A204.1 (cell line): ENCODE data around the gene ADGRA1.
"Not testable (repeated sequence)": the region's sequence is repeated elsewhere in the genome, so short reads cannot be mapped to it uniquely, and the experiment has no call there.

Source experiments
- FAIRE-seq: peaks from 2 replicates; lab custom pipeline; 2012; peaks lifted over from hg19 to GRCh38; lab: Jason Lieb, UNC

Gene ADGRA1

DNA sequence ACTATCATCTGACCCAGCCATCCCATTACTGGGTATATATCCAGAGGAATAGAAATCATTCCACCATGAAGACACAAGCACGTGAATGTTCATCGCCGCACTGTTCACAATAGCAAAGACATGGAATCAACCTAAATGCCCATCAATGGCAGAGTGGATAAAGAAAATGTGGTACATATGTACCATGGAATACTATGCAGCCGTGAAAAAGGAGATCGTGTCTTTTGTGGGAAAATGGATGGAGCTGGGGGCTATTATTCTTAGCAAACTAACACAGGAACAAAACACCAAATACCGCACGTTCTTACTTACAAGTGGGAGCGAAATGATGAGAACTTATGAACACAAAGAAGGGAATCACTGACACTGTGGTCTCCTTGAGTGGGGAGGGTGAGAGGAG lies 62.5 kb downstream of the ADGRA1 start:
- FAIRE-seq, result no peak

- no peak for FAIRE-seq
Measured at GRCh38 chr10:133150656-133151055, 62.9 kb downstream of the ADGRA1 start.

DNA sequence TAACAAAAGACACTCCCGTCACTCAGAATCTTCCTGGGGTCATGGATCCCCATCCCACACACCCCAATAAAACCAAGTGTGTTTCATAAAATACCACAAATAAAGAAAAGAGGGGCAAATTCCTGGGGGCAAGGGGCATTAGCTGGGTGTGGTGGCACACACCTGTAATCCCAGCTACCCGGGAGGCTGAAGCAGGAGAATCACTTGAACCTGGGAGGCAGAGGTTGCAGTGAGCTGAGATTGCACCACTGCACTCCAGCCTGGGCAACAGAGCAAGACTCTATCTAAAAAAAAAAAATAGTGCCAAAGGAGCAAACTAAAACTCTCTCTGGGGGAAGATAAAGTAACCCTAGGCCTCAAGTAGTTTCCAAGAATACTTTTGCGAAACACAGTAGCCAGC lies 63.3 kb downstream of the ADGRA1 start:
- not testable (repeated sequence) for FAIRE-seq

GRCh38 chr10:133151543-133151972 lies 63.8 kb downstream of the ADGRA1 start:
- FAIRE-seq, result no peak

DNA sequence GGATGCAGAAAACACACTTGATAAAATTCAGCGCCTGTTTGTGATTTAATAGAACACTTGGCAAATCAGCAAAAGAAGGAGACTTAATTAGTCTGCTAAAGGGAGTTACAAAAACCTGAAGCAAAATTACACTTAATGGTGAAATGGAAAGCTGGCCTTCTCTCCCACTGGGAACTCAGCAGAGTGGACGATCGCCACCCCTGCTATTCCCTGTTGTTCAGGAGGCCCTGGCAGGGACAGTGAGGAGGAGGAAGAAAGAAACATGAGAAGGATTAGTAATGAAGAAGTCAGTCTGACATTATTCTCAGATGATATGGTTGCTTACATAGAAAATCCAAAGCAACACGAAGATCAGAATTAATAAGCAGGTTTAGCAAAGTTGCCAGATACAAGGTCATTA lies 66.7 kb downstream of the ADGRA1 start:
- no peak for FAIRE-seq

DNA sequence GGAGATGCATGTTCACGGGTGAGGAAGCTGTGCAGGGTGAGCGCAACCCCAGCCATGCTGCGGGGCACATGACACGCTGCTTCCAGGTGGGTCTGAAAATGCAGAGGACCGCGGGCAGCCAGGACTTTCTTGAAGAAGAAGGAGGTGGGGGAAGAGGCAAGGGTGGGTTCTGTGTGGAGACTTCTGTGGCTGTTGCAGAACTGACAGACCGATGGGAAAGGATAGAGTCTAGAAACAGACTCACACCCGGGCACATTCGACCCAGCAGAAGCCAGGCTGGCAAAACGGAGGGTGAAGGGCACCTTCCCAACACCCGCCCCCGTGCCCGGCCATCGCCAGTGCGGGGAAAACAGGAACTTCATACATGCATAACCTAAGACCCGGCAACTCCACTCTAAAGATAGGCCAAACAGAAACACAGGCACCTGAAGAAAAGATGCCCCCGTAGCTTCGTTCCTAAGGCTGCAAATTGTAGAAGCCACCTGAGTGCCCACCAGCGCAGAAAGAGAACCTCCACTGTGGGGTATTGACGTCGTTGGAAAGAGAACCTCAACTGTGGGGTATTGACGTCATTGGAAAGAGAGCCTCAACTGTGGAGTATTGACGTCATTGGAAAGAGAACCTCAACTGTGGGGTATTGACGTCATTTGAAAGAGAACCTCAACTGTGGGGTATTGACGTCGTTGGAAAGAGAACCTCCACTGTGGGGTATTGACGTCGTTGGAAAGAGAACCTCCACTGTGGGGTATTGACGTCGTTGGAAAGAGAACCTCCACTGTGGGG lies 67.5 kb downstream of the ADGRA1 start:
- no peak for FAIRE-seq

GRCh38 chr10:133156674-133157579 lies 69.2 kb downstream of the ADGRA1 start:
- no peak for FAIRE-seq

DNA sequence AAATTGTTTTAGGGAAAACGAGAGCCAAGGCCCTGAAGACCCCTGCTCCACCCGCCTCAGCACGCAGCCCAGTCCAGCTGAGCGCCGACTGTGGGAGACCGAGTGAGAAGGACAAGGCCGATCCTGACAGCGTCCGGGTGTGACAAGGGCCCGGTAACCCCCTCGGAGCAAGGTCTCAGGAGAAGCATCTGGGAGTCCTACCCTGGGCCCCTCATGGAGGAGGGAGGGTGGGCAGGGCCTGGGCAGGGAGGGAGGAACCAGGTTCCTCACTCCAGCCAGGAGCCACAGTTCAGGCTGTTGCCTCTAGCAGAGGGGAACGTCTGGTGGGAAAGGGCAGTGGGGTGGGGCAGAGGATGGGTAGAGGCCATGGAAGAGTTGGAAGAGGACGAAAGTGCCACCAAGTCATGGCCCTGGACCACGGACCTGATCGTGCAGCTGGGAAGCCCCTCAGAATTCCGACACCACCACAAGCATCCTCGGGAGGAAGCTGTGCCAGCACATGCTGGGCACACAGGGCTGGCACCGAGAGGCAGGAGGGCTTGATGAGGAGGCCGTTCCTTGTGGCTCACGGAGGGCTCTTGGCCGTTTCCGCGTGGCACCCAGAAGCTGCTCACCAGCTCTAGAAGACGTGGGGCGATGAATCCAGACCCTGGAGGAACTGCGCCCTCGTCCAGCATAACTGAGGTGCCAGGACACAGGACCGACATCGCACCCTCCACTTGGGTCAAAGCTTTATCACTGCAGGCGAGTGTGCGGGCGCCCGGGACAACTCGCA lies 70.1 kb downstream of the ADGRA1 start:
- no peak for FAIRE-seq

- no peak for FAIRE-seq
Measured at GRCh38 chr10:133158437-133158755, 70.7 kb downstream of the ADGRA1 start.

GRCh38 chr10:133158756-133159610 lies 71.3 kb downstream of the ADGRA1 start:
- no peak for FAIRE-seq

- FAIRE-seq, result no peak
Measured at GRCh38 chr10:133159611-133159949, 71.9 kb downstream of the ADGRA1 start.

- FAIRE-seq, result no peak
Measured at GRCh38 chr10:133159950-133160825, 72.5 kb downstream of the ADGRA1 start, which contains the start of gene KNDC1. Gene KNDC1, plus strand, starts transcription at chr10:133160219. Its CDS starts 249 bp downstream, at chr10:133160468.

- FAIRE-seq, result no peak
Measured at GRCh38 chr10:133160826-133161471, 73.2 kb downstream of the ADGRA1 start.

DNA sequence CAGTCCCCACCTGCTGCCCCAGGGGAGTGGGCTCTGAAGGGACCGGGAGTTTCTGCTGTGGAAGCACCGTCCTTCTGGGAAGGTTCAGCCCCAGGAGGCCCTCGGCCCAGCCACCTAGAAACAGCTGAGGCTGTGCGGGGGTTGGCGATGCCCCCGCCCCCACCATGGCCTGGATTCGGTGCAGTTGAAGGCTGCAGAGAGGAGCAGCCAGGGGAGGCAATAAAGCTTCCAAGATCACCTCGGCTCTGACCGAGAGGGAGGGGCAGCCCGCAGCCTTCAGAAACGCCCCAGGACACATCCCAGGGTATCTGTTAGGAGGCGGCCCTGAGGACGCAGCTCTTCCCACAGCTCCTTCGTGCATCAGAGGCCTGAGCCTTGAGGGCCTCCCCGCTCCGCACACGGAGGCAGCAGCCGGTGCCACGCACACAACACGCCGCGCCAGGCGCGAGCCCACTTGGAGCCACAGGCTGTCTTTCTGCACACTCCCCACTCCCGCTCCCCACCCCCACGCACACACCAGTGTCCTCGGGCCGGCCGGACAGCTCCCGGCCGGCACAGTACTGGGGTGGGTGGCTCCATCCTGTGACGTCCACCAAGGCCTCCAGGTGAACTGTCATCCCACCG lies 73.9 kb downstream of the ADGRA1 start:
- no peak for FAIRE-seq

GRCh38 chr10:133162178-133162909 lies 74.6 kb downstream of the ADGRA1 start:
- FAIRE-seq, result no peak

DNA sequence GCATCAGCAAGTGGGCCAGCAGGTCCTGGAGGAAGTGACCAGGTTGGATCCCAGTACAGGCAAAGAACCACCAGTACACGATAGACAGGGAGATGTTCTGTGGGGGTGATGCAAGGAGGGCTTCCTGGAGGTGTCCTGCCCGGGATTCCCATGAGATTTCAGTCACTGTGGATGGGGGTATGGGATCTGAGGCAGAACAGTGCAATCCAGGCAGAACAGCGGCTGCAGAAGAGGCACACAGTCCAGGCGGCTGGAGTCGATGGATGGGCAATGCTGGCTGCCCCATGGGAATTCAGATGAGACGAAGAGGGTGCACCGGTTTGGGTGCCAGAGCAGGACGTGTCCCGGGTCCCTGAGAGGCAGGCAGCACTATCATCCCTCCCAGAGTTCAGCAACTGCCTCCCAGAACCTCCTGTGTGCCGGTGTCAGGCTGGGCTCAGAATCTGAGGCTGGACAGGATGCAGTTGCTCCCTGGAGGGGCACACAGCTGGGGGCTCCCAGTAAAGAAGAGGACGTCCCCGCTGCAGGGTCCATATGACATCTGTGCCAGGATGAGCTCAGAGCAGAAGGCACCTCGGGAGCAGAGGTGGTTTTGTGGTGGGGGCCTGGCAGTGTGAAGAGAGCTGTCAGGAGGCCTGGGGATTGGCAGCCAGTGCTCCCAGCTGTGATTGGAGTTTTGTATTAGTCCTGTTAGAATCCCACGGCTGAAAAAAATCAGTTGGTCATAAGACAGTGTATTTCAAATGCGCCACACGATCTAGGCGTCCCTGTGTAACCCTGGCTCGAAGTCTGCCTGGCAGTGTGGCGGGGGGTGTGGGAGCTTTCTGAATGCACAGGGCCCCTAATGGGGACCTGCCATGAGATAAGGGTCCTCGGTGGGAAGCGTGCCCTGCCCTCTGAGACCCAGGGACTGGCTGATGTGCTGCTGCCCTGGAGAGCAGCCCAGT lies 75.5 kb downstream of the ADGRA1 start:
- FAIRE-seq, result no peak

DNA sequence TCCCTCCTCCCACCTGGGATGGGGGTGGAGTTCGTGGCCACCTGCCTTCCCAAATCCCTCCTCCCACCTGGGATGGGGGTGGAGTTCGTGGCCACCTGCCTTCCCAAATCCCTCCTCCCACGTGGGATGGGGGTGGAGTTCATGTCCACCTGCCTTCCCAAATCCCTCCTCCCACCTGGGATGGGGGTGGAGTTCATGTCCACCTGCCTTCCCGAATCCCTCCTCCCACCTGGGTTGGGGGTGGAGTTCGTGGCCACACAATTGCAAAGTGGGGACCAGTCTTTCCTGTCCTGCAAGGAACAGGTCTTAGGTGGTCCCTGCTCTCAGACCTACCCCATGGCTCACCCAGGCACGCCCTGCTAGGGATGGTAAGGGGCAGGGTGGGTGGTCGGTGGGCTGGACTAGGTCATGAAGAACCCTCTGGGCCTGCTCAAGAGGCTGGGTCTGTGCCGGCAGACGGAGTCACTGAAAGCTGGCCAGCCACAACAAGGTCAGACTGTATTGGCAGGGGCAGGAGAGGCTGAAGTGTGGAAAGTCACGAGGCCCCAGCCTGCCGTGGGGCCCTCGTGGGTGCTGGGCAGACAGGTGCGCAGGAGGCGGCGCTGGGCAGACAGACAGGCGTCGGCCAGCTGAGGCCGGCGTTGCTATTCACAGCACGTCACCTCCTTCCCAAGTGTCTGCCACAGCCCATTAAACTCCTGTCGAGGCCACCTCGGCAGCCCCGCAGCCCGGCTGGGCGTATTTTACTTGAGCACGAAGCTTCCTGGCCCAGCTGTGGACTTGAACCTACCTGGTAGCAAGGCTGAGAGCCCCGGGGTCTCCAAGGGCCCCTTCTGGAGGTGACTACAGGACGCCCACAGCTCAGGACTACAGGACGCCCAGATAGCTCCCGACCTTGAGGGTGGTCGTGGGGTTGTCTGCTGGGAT lies 76.4 kb downstream of the ADGRA1 start:
- FAIRE-seq, result no peak
